CD14-positive monocyte (primary cell): ENCODE data around the gene GOLGA5. TPM values are rescaled to one million over a fixed set of nuclear protein-coding genes. Genes with fewer than 3 reads are reported as not detected.

Source experiments
- DNase-seq, 3 donors: peaks; one replicate each; pipeline ENCODE4 v3.0.0-alpha.2; 2011 to 2022
- H2AFZ ChIP-seq: 2 replicates; pipeline ENCODE4 v1.6.0; 2012; ENCODE audit warnings: mild to moderate bottlenecking, low read depth, low read length, inconsistent platforms; ENCODE audit not compliant: insufficient read depth, poor library complexity, severe bottlenecking
- H3K27ac ChIP-seq, 2 donors: 1 replicate in 1 of 2; 2 replicates in 1 of 2; pipeline ENCODE4 v1.5.1; 2012 to 2013; ENCODE audit warnings: low read length in 2 of 2, control low read depth in 1 of 2, inconsistent platforms in 1 of 2, low read depth in 1 of 2, mild to moderate bottlenecking in 1 of 2
- H3K27me3 ChIP-seq, 2 donors: one replicate each; pipeline versions ENCODE4 v1.6.0 to v1.6.1; 2011 to 2013; ENCODE audit warnings: low read length in 2 of 2; ENCODE audit not compliant: control insufficient read depth in 2 of 2, insufficient read depth in 2 of 2
- H3K36me3 ChIP-seq, 2 donors: replicated peaks in 1 of 2; 1 replicate in 1 of 2; 2 replicates in 1 of 2; pipeline versions ENCODE4 v1.5.1 to v1.6.1; 2012 to 2013; ENCODE audit warnings: low read length in 2 of 2, control low read depth in 1 of 2, inconsistent platforms in 1 of 2, mild to moderate bottlenecking in 1 of 2; ENCODE audit not compliant: insufficient read depth in 2 of 2, control insufficient read depth in 1 of 2
- H3K4me1 ChIP-seq, 2 donors: 1 replicate in 1 of 2; 2 replicates in 1 of 2; pipeline versions ENCODE4 v1.5.1 to v1.6.1; 2012 to 2013; ENCODE audit warnings: low read length in 2 of 2, control low read depth in 1 of 2, inconsistent platforms in 1 of 2, mild to moderate bottlenecking in 1 of 2, moderate library complexity in 1 of 2; ENCODE audit not compliant: insufficient read depth in 2 of 2, control insufficient read depth in 1 of 2
- H3K4me2 ChIP-seq: replicated peaks from 2 replicates; pipeline ENCODE3; 2012; ENCODE audit warnings: low read length, moderate library complexity, mild to moderate bottlenecking; ENCODE audit not compliant: poor library complexity, severe bottlenecking; ENCODE audit errors: extremely low read depth
- H3K4me3 ChIP-seq, 3 experiments: fragments of 200-600 bp in 1 of 3; sonication (generic) in 1 of 3; replicated peaks in 1 of 3; 1 replicate in 2 of 3; 2 replicates in 1 of 3; pipeline ENCODE4 v1.5.1; 2011 to 2013; ENCODE audit warnings: low read length in 3 of 3, mild to moderate bottlenecking in 3 of 3, control low read depth in 2 of 3, low read depth in 2 of 3, inconsistent platforms in 1 of 3, moderate library complexity in 1 of 3
- H3K79me2 ChIP-seq: 2 replicates; pipeline ENCODE4 v1.6.0; 2012; ENCODE audit warnings: mild to moderate bottlenecking, control low read depth, inconsistent platforms, low read length, moderate library complexity; ENCODE audit not compliant: insufficient read depth
- H3K9ac ChIP-seq: 2 replicates; pipeline ENCODE4 v1.6.0; 2017; ENCODE audit warnings: low read length, mild to moderate bottlenecking; ENCODE audit not compliant: insufficient read depth, poor library complexity, severe bottlenecking
- H3K9me3 ChIP-seq, 2 donors: replicated peaks in 1 of 2; 1 replicate in 1 of 2; 2 replicates in 1 of 2; pipeline versions ENCODE4 v1.5.1 to v1.6.1; 2012 to 2013; ENCODE audit warnings: low read length in 2 of 2, control low read depth in 1 of 2; ENCODE audit not compliant: control insufficient read depth in 1 of 2, insufficient read depth in 1 of 2
- H4K20me1 ChIP-seq: 2 replicates; pipeline ENCODE4 v1.6.0; 2012; ENCODE audit warnings: mild to moderate bottlenecking, low read length, control low read depth, moderate library complexity; ENCODE audit not compliant: insufficient read depth
- H3K27ac Mint-ChIP-seq, 7 donors: one replicate each; pipeline ENCODE4 v1.8.0; 2020; ENCODE audit warnings: mild to moderate bottlenecking in 7 of 7, mixed read lengths in 7 of 7, moderate library complexity in 6 of 7, inconsistent platforms in 2 of 7
- H3K27me3 Mint-ChIP-seq, 3 donors: one replicate each; pipeline ENCODE4 v1.8.0; 2021 to 2022; ENCODE audit warnings: low read depth in 3 of 3, mild to moderate bottlenecking in 3 of 3, mixed read lengths in 3 of 3, moderate library complexity in 3 of 3, inconsistent platforms in 1 of 3
- H3K36me3 Mint-ChIP-seq, 2 donors: one replicate each; pipeline ENCODE4 v1.8.0; 2020; ENCODE audit warnings: mixed read lengths in 2 of 2, inconsistent platforms in 1 of 2, mild to moderate bottlenecking in 1 of 2
- H3K4me1 Mint-ChIP-seq: one replicate; pipeline ENCODE4 v1.8.0; 2020; ENCODE audit warnings: mild to moderate bottlenecking, mixed read lengths
- H3K4me3 Mint-ChIP-seq, 2 donors: one replicate each; pipeline ENCODE4 v1.8.0; 2020; ENCODE audit warnings: mild to moderate bottlenecking in 2 of 2, mixed read lengths in 2 of 2, moderate library complexity in 1 of 2
- H3K9me3 Mint-ChIP-seq, 7 donors: one replicate each; pipeline ENCODE4 v1.8.0; 2020 to 2022; ENCODE audit warnings: mixed read lengths in 7 of 7, mild to moderate bottlenecking in 6 of 7, moderate library complexity in 6 of 7, inconsistent platforms in 2 of 7
- CTCF ChIP-seq: fragments of 200-600 bp; IDR thresholded peaks from one replicate; pipeline ENCODE4 v1.8.0; 2022; ENCODE audit warnings: antibody characterized with exemption, mild to moderate bottlenecking
- WGBS: methylation state at CpG from one replicate; pipeline ENCODE4 v1.1.5; 2013; ENCODE audit warnings: missing lambda C conversion rate; ENCODE audit not compliant: insufficient coverage; 5-methylcytosine and 5-hydroxymethylcytosine counted together
- intact Hi-C, 2 donors: fragments of 100-400 bp; cut with micrococcal nuclease; formaldehyde crosslinking; loops; one replicate each; pipeline versions ENCODE4 v1.15.0 to v1.15.1; 2023
- polyA plus RNA-seq, 3 donors: library from polyadenylated mRNA; depleted of rRNA in 1 of 3; unstranded in 2 of 3; stranded (reverse) in 1 of 3; fragments of 300-500 nt in 2 of 3; fragments of >200 nt in 1 of 3; fragmentation: Illumina TruSeq in 2 of 3; gene quantifications; 1 replicate in 2 of 3; 2 replicates in 1 of 3; pipeline ENCODE4 v1.2.3, GENCODE V29; 2012 to 2021

The GOLGA5 gene
- polyA plus RNA-seq, 3 donors: 12.4 to 19.0 (median 16.3) TPM

DNA sequence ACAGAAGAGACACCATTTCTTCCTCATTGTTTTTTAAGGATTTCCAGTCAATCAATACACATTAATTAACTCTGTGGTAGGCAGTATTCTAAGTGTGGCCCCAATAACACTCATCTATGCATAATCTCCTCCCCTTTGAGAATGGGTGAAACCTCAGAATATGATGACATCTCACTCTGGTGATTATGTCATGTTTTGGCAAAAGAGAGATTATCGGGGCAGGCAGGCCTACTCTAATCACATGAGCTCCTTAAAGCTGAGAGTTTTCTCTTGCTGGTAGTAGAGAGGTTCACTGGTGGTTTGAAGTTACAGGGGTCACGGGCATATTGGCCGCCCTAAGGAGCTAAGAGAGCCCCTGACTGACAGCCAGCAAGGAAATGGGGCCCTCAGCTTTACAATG is 38.6 kb upstream of the GOLGA5 start:
- 100% methylated on average over 2 of the region's 3 CpGs for WGBS
- H3K4me1 ChIP-seq: peaks cover 7 to 12% of the 10 kb centered on the region in 2 donors
- no peaks in the 10 kb centered on the region for H4K20me1 ChIP-seq
- no peaks in the 10 kb centered on the region for H3K36me3 ChIP-seq
- peaks cover 5 to 10% of the 10 kb centered on the region in 2 donors for H3K27me3 ChIP-seq
- peaks cover 8 to 9% of the 10 kb centered on the region in 2 donors for H3K36me3 Mint-ChIP-seq
- H3K27me3 Mint-ChIP-seq: peaks cover 5 to 19% (median 9%) of the 10 kb centered on the region in 3 donors
- H3K4me1 Mint-ChIP-seq: peaks cover 19% of the 10 kb centered on the region
- H3K4me3 Mint-ChIP-seq: no peak overlapping the region
- intact Hi-C loops: no loop called here
- peaks cover 7 to 21% of the 10 kb centered on the region in 2 donors for H3K9me3 ChIP-seq
- no peak for TF ChIP-seq CTCF
- DNase-seq: peak in 1 of 3 donors; percentile 26
- H3K4me2 ChIP-seq: no peak overlapping the region
- no peak overlapping the region for H3K27ac ChIP-seq
- H2AFZ ChIP-seq: no peak overlapping the region
- no peak overlapping the region for H3K4me3 ChIP-seq
- H3K9me3 Mint-ChIP-seq: peaks cover 14 to 43% (median 38%) of the 10 kb centered on the region in 7 donors
- H3K9ac ChIP-seq: no peak overlapping the region
- H3K79me2 ChIP-seq: no peaks in the 10 kb centered on the region
- H3K27ac Mint-ChIP-seq: peak overlapping the region in 2 of 7 donors; percentile 72 to 73

- TF ChIP-seq CTCF: no peak
- no peak overlapping the region for H2AFZ ChIP-seq
- Mint-ChIP-seq H3K36me3 (peaks cover 8 to 9% of the 10 kb centered on the region in 2 donors), H3K9me3 (peaks cover 14 to 41% (median 35%) of the 10 kb centered on the region in 7 donors), H3K4me1 (peaks cover 12% of the 10 kb centered on the region), H3K4me3 (no peak overlapping the region), H3K27me3 (peaks cover 1 to 15% (median 4%) of the 10 kb centered on the region in 3 donors), H3K27ac (no peak overlapping the region)
- H3K27ac ChIP-seq: no peak overlapping the region
- no peaks in the 10 kb centered on the region for H3K79me2 ChIP-seq
- WGBS: 92% methylated on average over 2 of the region's 4 CpGs
- H3K4me1 ChIP-seq: peaks cover 3 to 10% of the 10 kb centered on the region in 2 donors
- H3K36me3 ChIP-seq: no peaks in the 10 kb centered on the region
- H3K4me3 ChIP-seq: no peak overlapping the region
- DNase-seq: peak in 1 of 3 donors; percentile 67
- H3K9me3 ChIP-seq: peaks cover 7 to 21% of the 10 kb centered on the region in 2 donors
- peaks cover 0 to under 1% of the 10 kb centered on the region in 2 donors for H3K27me3 ChIP-seq
- no peak overlapping the region for H3K4me2 ChIP-seq
- H3K9ac ChIP-seq: no peak overlapping the region
- intact Hi-C loops: no loop called here
- no peaks in the 10 kb centered on the region for H4K20me1 ChIP-seq
Measured at GRCh38 chr14:92756446-92756845, 37.7 kb upstream of the GOLGA5 start.
